Left renal pelvis (tissue), 4 donors: Measurements from ENCODE around the gene KIRREL1. TPM values are rescaled to one million over a fixed set of nuclear protein-coding genes. Genes with fewer than 3 reads are reported as not detected.

Experiments
- DNase-seq, 4 donors: peaks; one replicate each; pipeline ENCODE4 v3.0.0-alpha.2; 2013; ENCODE audit warnings: low read depth in 4 of 4, low spot score in 3 of 4
- polyA plus RNA-seq, 4 donors: library from polyadenylated mRNA; unstranded; fragments of 120-200 nt; gene quantifications; one replicate each; pipeline ENCODE4 v1.2.1, GENCODE V29; 2013; ENCODE audit not compliant: insufficient read length in 4 of 4

KIRREL1 gene
- polyA plus RNA-seq, 4 donors: 144 to 175 (median 169) TPM

- no peak for DNase-seq
Observed at GRCh38 chr1:158059984-158060383, 66.5 kb downstream of the KIRREL1 start.

- no peak for DNase-seq
Observed at GRCh38 chr1:158062174-158062573, 68.7 kb downstream of the KIRREL1 start.

GRCh38 chr1:158067662-158068061, 74.2 kb downstream of the KIRREL1 start:
- DNase-seq: no peak

- DNase-seq: no peak
Observed at GRCh38 chr1:158068918-158069317, 75.5 kb downstream of the KIRREL1 start.

- DNase-seq: no peak
Observed at GRCh38 chr1:158071138-158071537, 77.7 kb downstream of the KIRREL1 start.

GRCh38 chr1:158075078-158075477, 81.6 kb downstream of the KIRREL1 start:
- peak; percentile 33 to 60 (median 48) for DNase-seq

GRCh38 chr1:158076441-158076840, 83.0 kb downstream of the KIRREL1 start:
- no peak for DNase-seq

- DNase-seq: no peak
Observed at GRCh38 chr1:158077411-158078256, 84.2 kb downstream of the KIRREL1 start.

GRCh38 chr1:158078569-158079080, 85.2 kb downstream of the KIRREL1 start:
- DNase-seq: no peak

- DNase-seq: no peak
Observed at GRCh38 chr1:158080066-158080465, 86.6 kb downstream of the KIRREL1 start.

GRCh38 chr1:158084336-158084735, 90.9 kb downstream of the KIRREL1 start:
- no peak for DNase-seq

- DNase-seq: no peak
Observed at GRCh38 chr1:158084747-158085146, 91.3 kb downstream of the KIRREL1 start.

- DNase-seq: peak in 3 of 4 donors; percentile 59 to 69 (median 65)
Observed at GRCh38 chr1:158087320-158087927, 94.0 kb downstream of the KIRREL1 start.

- no peak for DNase-seq
Observed at GRCh38 chr1:158089476-158089875, 96.0 kb downstream of the KIRREL1 start.

- no peak for DNase-seq
Observed at GRCh38 chr1:158089925-158090637, 96.6 kb downstream of the KIRREL1 start.

GRCh38 chr1:158093376-158093775, 99.9 kb downstream of the KIRREL1 start:
- DNase-seq: no peak

GRCh38 chr1:158094571-158094970, 101.1 kb downstream of the KIRREL1 start:
- DNase-seq: no peak

GRCh38 chr1:158095737-158096335, 102.4 kb downstream of the KIRREL1 start:
- no peak for DNase-seq

- DNase-seq: no peak
Observed at GRCh38 chr1:158098256-158098655, 104.8 kb downstream of the KIRREL1 start.

- no peak for DNase-seq
Observed at GRCh38 chr1:158099185-158099584, 105.7 kb downstream of the KIRREL1 start.

GRCh38 chr1:158100498-158100897, 107.1 kb downstream of the KIRREL1 start:
- DNase-seq: no peak
